AG04449 (cell line): Measurements from ENCODE around the gene FLVCR1.
"Not testable (repeated sequence)": the region's sequence is repeated elsewhere in the genome, so short reads cannot be mapped to it uniquely, and the experiment has no call there.

Experiments used
- CTCF ChIA-PET: fragments of 350-600 bp; formaldehyde crosslinking; extraction: SDS; loops from one replicate; lab custom pipeline; 2021; ENCODE audit warnings: antibody characterized with exemption; lab: Yijun Ruan, JAX
- POLR2A ChIA-PET: fragments of 400-600, 350-600 bp; formaldehyde crosslinking; extraction: SDS; loops from one replicate; lab custom pipeline; 2020; ENCODE audit warnings: antibody characterized with exemption, inconsistent platforms; lab: Yijun Ruan, JAX
- DNase-seq: peaks from one replicate; pipeline ENCODE4 v3.0.0-alpha.2; 2010; ENCODE audit warnings: low read depth, low spot score
- H3K4me3 ChIP-seq: 2 replicates; pipeline ENCODE4 v1.5.1; 2011; ENCODE audit warnings: low read depth, mild to moderate bottlenecking, control low read depth, low read length
- CTCF ChIP-seq: IDR thresholded peaks from one replicate; pipeline ENCODE4 v1.5.1; 2011; ENCODE audit warnings: mild to moderate bottlenecking, moderate library complexity, low read length, control low read depth, inconsistent platforms; ENCODE audit not compliant: insufficient read depth; ENCODE audit errors: missing control alignments

FLVCR1 gene

GRCh38 chr1:212909652-212910063 is 51.6 kb downstream of the FLVCR1 start:
- ChIA-PET CTCF (no interaction called here), POLR2A (no interaction called here)
- TF ChIP-seq CTCF = no peak
- no peak for DNase-seq
- no peak overlapping the region for H3K4me3 ChIP-seq

DNA sequence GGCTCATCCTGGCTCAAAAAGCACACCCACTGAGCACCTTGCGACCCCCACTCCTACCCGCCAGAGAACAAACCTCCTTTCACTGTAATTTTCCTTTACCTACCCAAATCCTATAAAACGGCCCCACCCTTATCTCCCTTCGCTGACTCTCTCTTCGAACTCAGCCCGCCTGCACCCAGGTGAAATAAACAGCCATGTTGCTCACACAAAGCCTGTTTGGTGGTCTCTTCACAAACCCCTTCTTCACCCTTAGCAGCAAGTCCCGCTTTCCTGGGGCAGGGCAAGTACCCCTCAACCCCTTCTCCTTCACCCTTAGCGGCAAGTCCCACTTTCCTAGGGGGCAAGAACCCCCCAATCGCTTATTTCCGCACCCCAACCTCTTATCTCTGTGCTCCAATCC is 52.1 kb downstream of the FLVCR1 start:
- CTCF ChIA-PET, H3K4me3 ChIP-seq, POLR2A ChIA-PET, DNase-seq: not testable (repeated sequence)

GRCh38 chr1:212913638-212914037 is 55.6 kb downstream of the FLVCR1 start:
- DNase-seq, POLR2A ChIA-PET, H3K4me3 ChIP-seq, CTCF ChIA-PET: not testable (repeated sequence)

- CTCF ChIA-PET, POLR2A ChIA-PET, H3K4me3 ChIP-seq, DNase-seq: not testable (repeated sequence)
Measured at GRCh38 chr1:212914110-212914509, 56.0 kb downstream of the FLVCR1 start.

DNA sequence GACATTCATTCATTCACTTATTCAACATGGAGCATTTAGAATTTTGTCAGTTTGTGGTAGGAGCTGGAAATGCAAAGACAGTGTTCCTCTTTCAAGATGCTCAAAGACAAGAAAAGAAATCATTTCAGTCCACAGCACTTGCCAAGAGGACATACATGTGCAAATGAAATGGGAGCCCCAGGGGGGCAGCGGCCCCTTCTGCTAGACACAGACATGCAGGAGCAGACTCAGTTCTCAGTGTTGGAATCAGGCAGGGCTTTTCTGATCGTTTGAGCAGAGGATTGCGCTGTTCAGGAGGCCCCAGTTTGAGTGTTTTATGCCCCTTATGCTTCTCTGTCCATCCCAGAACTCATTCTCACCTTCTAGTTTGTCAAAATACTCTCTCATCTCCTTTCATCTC is 56.7 kb downstream of the FLVCR1 start:
- POLR2A ChIA-PET = no interaction called here
- no peak for TF ChIP-seq CTCF
- DNase-seq = no peak
- CTCF ChIA-PET = no interaction called here
- no peak overlapping the region for H3K4me3 ChIP-seq

DNA sequence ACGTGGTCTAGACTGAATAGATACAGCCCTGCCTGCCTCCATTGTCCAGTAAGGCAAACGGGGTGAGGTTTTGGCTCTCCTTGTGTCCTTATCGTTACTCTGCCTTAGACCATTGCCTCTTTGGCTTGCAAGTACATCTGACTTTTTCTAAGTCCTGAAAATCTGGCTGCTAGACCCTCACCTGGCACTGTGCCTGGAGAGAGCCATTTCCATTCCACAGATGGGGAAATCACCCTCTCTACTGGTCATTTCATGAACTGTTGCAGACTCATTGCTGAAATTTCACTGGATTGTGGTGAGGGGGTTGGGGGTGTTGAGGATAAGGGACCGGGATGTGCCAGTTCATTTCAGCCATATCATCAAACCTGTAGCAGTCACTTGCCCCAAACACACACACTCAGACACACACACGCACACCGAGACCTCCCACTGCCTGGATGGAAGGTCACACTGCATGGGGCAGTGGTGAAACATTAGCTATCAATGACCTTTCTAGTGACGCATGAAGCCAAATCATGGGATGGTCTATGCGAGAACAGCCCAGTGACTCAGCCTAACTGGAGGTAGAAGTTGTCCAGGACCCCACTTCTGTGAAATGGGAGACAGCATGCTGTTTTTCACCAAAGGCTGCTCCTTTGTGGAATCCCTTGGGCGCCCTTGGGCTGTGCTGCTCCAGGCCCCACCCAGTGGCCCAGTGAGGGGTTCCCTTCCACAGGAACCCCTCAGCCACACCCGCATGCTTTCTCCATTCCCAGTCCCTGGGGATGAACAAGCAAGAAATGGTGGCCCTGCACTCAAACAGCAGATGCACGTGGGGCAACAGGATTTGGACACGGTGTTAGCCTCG is 57.4 kb downstream of the FLVCR1 start:
- DNase-seq = no peak
- POLR2A ChIA-PET = no interaction called here

GRCh38 chr1:212916481-212917133 is 58.5 kb downstream of the FLVCR1 start:
- ChIA-PET CTCF (no interaction called here), POLR2A (no interaction called here)
- TF ChIP-seq CTCF = peak; percentile 2
- no peak overlapping the region for H3K4me3 ChIP-seq
- DNase-seq = no peak

More for the DNA sequence above, 57.4 kb downstream of the FLVCR1 start:
- TF ChIP-seq CTCF = peak; percentile 18
- CTCF ChIA-PET = no interaction called here
- H3K4me3 ChIP-seq = no peak overlapping the region

DNA sequence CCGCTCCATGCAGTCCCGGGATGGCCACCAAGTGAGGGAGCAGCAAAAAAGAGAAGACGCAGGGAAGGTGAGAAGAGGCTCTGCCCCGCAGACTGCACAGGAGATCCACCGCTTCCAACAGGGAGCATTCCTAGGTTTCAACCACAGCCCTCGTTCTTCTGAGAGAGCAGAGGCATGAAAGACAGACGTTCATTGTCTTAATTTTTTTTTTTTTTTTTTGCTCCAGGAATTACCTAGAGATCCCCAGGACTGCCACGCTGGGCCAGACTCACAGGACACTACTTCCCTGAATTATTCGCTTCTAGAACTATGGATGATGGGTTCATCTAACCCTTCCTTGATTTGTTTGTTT is 59.0 kb downstream of the FLVCR1 start:
- no peak for DNase-seq
- CTCF ChIA-PET = no interaction called here
- TF ChIP-seq CTCF = no peak
- POLR2A ChIA-PET = no interaction called here
- no peak overlapping the region for H3K4me3 ChIP-seq
